HG03469 (cell line): ENCODE measurements around the gene ANKRD13D.

Experiments used
- ATAC-seq: cut with Tn5 transposase; IDR thresholded peaks from one replicate; pipeline ENCODE4 v1.9.1; 2021; ENCODE audit warnings: mild to moderate bottlenecking, moderate library complexity, moderate number of reproducible peaks; ENCODE audit not compliant: unreplicated experiment

Gene ANKRD13D

GRCh38 chr11:67302571-67303131, 13.5 kb downstream of the ANKRD13D start:
- ATAC-seq, result no peak

GRCh38 chr11:67303132-67303834, 14.2 kb downstream of the ANKRD13D start, which contains the start of gene SSH3:
SSH3 (plus strand) TSS chr11:67303530; CDS start chr11:67303626, 96 bp downstream.
- ATAC-seq, result no peak

GRCh38 chr11:67303835-67304411, 14.8 kb downstream of the ANKRD13D start:
- no peak for ATAC-seq

GRCh38 chr11:67304511-67305113, 15.5 kb downstream of the ANKRD13D start:
- no peak for ATAC-seq

- ATAC-seq, result no peak
Measured at GRCh38 chr11:67306769-67307544, 17.9 kb downstream of the ANKRD13D start.

GRCh38 chr11:67307545-67308001, 18.5 kb downstream of the ANKRD13D start:
- ATAC-seq, result no peak

GRCh38 chr11:67308031-67308866, 19.1 kb downstream of the ANKRD13D start:
- ATAC-seq, result no peak

- ATAC-seq, result no peak
Measured at GRCh38 chr11:67309166-67309565, 20.1 kb downstream of the ANKRD13D start.

- no peak for ATAC-seq
Measured at GRCh38 chr11:67309661-67310061, 20.6 kb downstream of the ANKRD13D start.

- ATAC-seq, result no peak
Measured at GRCh38 chr11:67310246-67311050, 21.3 kb downstream of the ANKRD13D start.

- ATAC-seq, result no peak
Measured at GRCh38 chr11:67311051-67311555, 22.0 kb downstream of the ANKRD13D start.

GRCh38 chr11:67311556-67312082, 22.5 kb downstream of the ANKRD13D start:
- ATAC-seq, result no peak

GRCh38 chr11:67312187-67313021, 23.3 kb downstream of the ANKRD13D start:
- ATAC-seq, result no peak

- ATAC-seq, result no peak
Measured at GRCh38 chr11:67313125-67313890, 24.2 kb downstream of the ANKRD13D start.

GRCh38 chr11:67314218-67314617, 25.1 kb downstream of the ANKRD13D start:
- ATAC-seq, result no peak

- no peak for ATAC-seq
Measured at GRCh38 chr11:67315325-67315909, 26.3 kb downstream of the ANKRD13D start.

GRCh38 chr11:67316882-67317204, 27.7 kb downstream of the ANKRD13D start:
- ATAC-seq, result no peak
